CD4-positive, alpha-beta T cell treated with Interleukin-4 for 4 hours (primary cell): ENCODE results near the gene SIVA1.
A peak's percentile ranks its signal among the peaks of the same experiment; 100 is the strongest.

Experiments
- DNase-seq: peaks from one replicate; pipeline ENCODE4 v3.0.0-alpha.2; 2020

SIVA1 gene

GRCh38 chr14:104785708-104786080 is 32.7 kb downstream of the SIVA1 start:
- DNase-seq: no peak

GRCh38 chr14:104786091-104786586 is 33.2 kb downstream of the SIVA1 start:
- no peak for DNase-seq

GRCh38 chr14:104786726-104787675 is 34.1 kb downstream of the SIVA1 start:
- no peak for DNase-seq

GRCh38 chr14:104787736-104788135 is 34.8 kb downstream of the SIVA1 start:
- DNase-seq: no peak

GRCh38 chr14:104788161-104788818 is 35.3 kb downstream of the SIVA1 start:
- DNase-seq: no peak

- DNase-seq: no peak
Observed at GRCh38 chr14:104788873-104789663, 36.1 kb downstream of the SIVA1 start.

- no peak for DNase-seq
Observed at GRCh38 chr14:104789752-104790743, 37.1 kb downstream of the SIVA1 start.

- no peak for DNase-seq
Observed at GRCh38 chr14:104791425-104791824, 38.5 kb downstream of the SIVA1 start.

GRCh38 chr14:104792101-104792884 is 39.3 kb downstream of the SIVA1 start:
- no peak for DNase-seq

GRCh38 chr14:104792945-104793702 is 40.2 kb downstream of the SIVA1 start:
- no peak for DNase-seq

- no peak for DNase-seq
Observed at GRCh38 chr14:104793703-104793959, 40.7 kb downstream of the SIVA1 start.

GRCh38 chr14:104794099-104794498 is 41.2 kb downstream of the SIVA1 start:
- no peak for DNase-seq

- DNase-seq: no peak
Observed at GRCh38 chr14:104794631-104794992, 41.7 kb downstream of the SIVA1 start.

- DNase-seq: no peak
Observed at GRCh38 chr14:104794993-104795780, 42.2 kb downstream of the SIVA1 start, which contains the start of gene AKT1. TSS of gene AKT1 (minus strand) at chr14:104795748. CDS start at chr14:104792643, 3,105 bp downstream.

- DNase-seq: peak; percentile 35
Observed at GRCh38 chr14:104795781-104796686, 43.1 kb downstream of the SIVA1 start.

GRCh38 chr14:104796687-104797081 is 43.7 kb downstream of the SIVA1 start:
- DNase-seq: no peak

- DNase-seq: no peak
Observed at GRCh38 chr14:104797115-104798044, 44.4 kb downstream of the SIVA1 start.
